CD4-positive, alpha-beta T cell (primary cell): Measurements from ENCODE around the gene HAPSTR1. TPM values are rescaled to one million over a fixed set of nuclear protein-coding genes. Genes with fewer than 3 reads are reported as not detected.

Source experiments
- ATAC-seq: fragments of 200-7000 bp; cut with Tn5 transposase; one replicate; pipeline ENCODE4 v1.10.0; 2022; ENCODE audit warnings: mild to moderate bottlenecking; ENCODE audit not compliant: poor library complexity
- CTCF ChIA-PET: fragments of 350-600 bp; sonication (Branson Sonifier 250); formaldehyde crosslinking; loops from one replicate; lab custom pipeline; 2021; ENCODE audit warnings: antibody characterized with exemption, inconsistent platforms; lab: Charles Lee
- POLR2A ChIA-PET: fragments of 350-600 bp; sonication (Branson Sonifier 250); formaldehyde crosslinking; loops from one replicate; lab custom pipeline; 2021; ENCODE audit warnings: antibody characterized with exemption, inconsistent platforms; lab: Charles Lee
- DNase-seq, 14 experiments: peaks; one replicate each; pipeline ENCODE4 v3.0.0-alpha.2; 2013 to 2020; ENCODE audit warnings: mixed read lengths in 2 of 14
- H3K27ac ChIP-seq, 2 donors: one replicate each; pipeline versions ENCODE4 v1.5.1 to v1.7.0; 2013; ENCODE audit warnings: low read length in 2 of 2, low read depth in 1 of 2, mild to moderate bottlenecking in 1 of 2
- H3K27me3 ChIP-seq, 2 experiments: 1 replicate in 1 of 2; 2 replicates in 1 of 2; pipeline versions ENCODE4 v1.6.1 to v1.7.0; 2013; ENCODE audit warnings: low read length in 2 of 2, control low read depth in 1 of 2, mild to moderate bottlenecking in 1 of 2, moderate library complexity in 1 of 2; ENCODE audit not compliant: insufficient read depth in 2 of 2, control insufficient read depth in 1 of 2
- H3K36me3 ChIP-seq: one replicate; pipeline ENCODE4 v1.6.1; 2013; ENCODE audit warnings: low read length, control low read depth; ENCODE audit not compliant: insufficient read depth
- H3K4me1 ChIP-seq: one replicate; pipeline ENCODE4 v1.6.1; 2013; ENCODE audit warnings: low read length, control low read depth; ENCODE audit not compliant: insufficient read depth
- H3K4me3 ChIP-seq: one replicate; pipeline ENCODE4 v1.5.1; 2013; ENCODE audit warnings: mild to moderate bottlenecking, low read length, moderate library complexity
- H3K9me3 ChIP-seq, 2 experiments: 1 replicate in 1 of 2; 2 replicates in 1 of 2; pipeline versions ENCODE4 v1.6.1 to v1.7.0; 2013; ENCODE audit warnings: low read length in 2 of 2, mild to moderate bottlenecking in 2 of 2, control low read depth in 1 of 2, moderate library complexity in 1 of 2; ENCODE audit not compliant: control insufficient read depth in 1 of 2, insufficient read depth in 1 of 2
- H3K27ac Mint-ChIP-seq: one replicate; pipeline ENCODE4 v1.8.0; 2020; ENCODE audit warnings: mixed read lengths
- H3K27me3 Mint-ChIP-seq: one replicate; pipeline ENCODE4 v1.8.0; 2021; ENCODE audit warnings: mixed read lengths
- H3K36me3 Mint-ChIP-seq: one replicate; pipeline ENCODE4 v1.8.0; 2021; ENCODE audit warnings: low read depth, mixed read lengths
- H3K4me1 Mint-ChIP-seq: one replicate; pipeline ENCODE4 v1.8.0; 2021; ENCODE audit warnings: low read depth, mixed read lengths
- H3K4me3 Mint-ChIP-seq: one replicate; pipeline ENCODE4 v1.8.0; 2020; ENCODE audit warnings: mild to moderate bottlenecking, mixed read lengths
- H3K9me3 Mint-ChIP-seq: one replicate; pipeline ENCODE4 v1.8.0; 2020; ENCODE audit warnings: mixed read lengths
- intact Hi-C, 2 experiments: fragments of 100-400 bp; cut with DNase I in 1 of 2; cut with micrococcal nuclease in 1 of 2; formaldehyde crosslinking; loops; one replicate each; pipeline versions ENCODE4 v1.15.1 to v1.9.0; 2023 to 2025; cut with DNase I, micrococcal nuclease
- total RNA-seq, 174 experiments: library from RNA in 2 of 174; stranded (reverse) in 2 of 174; gene quantifications; one replicate each; pipeline ENCODE4 v1.2.3 and lab custom pipeline; 2021 to 2026
- TF ChIP-seq, protein P1 (sequence below): fragments of 200-600 bp; IDR thresholded peaks from one replicate; pipeline ENCODE4 v1.8.0; 2022; ENCODE audit warnings: antibody characterized with exemption, mild to moderate bottlenecking

Gene HAPSTR1
- total RNA-seq, 2 experiments from 2014 or later: 152 to 153 TPM

DNA sequence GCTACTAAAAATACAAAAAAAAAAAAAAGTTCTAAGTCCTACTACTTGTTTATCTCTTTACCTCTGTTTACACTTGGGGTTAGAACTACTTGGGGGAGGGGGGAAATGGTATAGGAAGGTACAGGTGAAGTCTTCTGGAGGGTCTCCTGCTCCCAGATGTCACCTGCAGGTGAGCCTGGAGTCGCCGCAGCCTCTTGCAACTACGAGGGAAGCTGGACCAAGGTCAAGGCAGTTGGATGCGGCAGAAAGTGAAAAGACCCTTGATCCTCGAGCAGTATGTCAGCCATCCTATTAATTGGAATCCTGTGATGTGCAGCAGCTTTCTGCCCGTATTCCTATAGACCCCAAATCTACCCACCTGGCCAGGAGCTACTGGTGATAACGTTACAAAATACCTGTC, 33.0 kb downstream of the HAPSTR1 start:
- peaks cover 41% of the 10 kb centered on the region for H3K36me3 ChIP-seq
- H3K4me1 ChIP-seq: peaks cover 42% of the 10 kb centered on the region
- peaks cover 72% of the 10 kb centered on the region for H3K4me1 Mint-ChIP-seq
- ChIA-PET CTCF (interaction anchor here (0.8 kb wide), 1 partner anchor 232 kb away, joined by 3 read pairs; no protein-coding TSS in a partner anchor), POLR2A (no interaction called here)
- no peaks in the 10 kb centered on the region for H3K27me3 ChIP-seq
- intact Hi-C loops: no loop called here
- TF ChIP-seq, protein P1, sequence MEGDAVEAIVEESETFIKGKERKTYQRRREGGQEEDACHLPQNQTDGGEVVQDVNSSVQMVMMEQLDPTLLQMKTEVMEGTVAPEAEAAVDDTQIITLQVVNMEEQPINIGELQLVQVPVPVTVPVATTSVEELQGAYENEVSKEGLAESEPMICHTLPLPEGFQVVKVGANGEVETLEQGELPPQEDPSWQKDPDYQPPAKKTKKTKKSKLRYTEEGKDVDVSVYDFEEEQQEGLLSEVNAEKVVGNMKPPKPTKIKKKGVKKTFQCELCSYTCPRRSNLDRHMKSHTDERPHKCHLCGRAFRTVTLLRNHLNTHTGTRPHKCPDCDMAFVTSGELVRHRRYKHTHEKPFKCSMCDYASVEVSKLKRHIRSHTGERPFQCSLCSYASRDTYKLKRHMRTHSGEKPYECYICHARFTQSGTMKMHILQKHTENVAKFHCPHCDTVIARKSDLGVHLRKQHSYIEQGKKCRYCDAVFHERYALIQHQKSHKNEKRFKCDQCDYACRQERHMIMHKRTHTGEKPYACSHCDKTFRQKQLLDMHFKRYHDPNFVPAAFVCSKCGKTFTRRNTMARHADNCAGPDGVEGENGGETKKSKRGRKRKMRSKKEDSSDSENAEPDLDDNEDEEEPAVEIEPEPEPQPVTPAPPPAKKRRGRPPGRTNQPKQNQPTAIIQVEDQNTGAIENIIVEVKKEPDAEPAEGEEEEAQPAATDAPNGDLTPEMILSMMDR: no peak
- DNase-seq: no peak
- no peaks in the 10 kb centered on the region for H3K9me3 Mint-ChIP-seq
- H3K9me3 ChIP-seq: no peaks in the 10 kb centered on the region
- H3K27ac ChIP-seq: peak overlapping the region in 1 of 2 donors; percentile 33
- peaks cover 47% of the 10 kb centered on the region for H3K36me3 Mint-ChIP-seq
- H3K27ac Mint-ChIP-seq: peak overlapping the region; percentile 75
- H3K4me3 Mint-ChIP-seq: no peak overlapping the region
- no peaks in the 10 kb centered on the region for H3K27me3 Mint-ChIP-seq
- H3K4me3 ChIP-seq: no peak overlapping the region
- ATAC-seq: no peak

DNA sequence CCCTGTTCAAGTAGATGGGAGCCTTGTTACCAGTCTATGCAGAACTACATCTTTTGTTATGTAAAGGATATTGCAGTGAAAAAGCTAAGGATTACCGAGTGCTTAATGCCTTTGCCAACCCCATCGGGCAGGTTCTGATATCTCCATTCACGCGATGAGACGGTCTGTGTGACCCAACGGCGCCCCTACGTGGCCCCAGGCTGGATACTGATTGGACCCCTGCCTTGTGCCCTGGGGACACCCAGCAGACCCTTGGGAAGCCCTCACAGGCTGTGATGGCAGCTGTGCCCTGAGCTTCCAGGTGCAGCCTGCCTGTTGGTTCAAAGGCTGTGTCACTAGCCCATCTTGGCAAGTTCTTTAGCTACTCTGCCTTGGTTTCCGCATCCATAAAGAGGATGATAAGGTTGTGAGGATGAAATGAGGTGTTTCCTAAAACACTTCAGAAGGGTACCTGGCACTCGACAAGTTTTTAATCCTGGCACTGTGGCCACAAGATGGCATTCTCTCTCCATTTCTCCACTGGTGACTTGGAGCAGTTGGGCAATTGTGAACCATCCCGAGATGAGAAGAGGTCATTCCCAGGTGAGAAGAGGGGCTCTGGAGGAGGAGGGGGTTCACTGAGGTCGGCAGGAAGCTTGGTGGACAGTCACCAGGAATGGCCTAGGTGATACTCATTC, 33.6 kb downstream of the HAPSTR1 start:
- H3K4me3 Mint-ChIP-seq: no peak overlapping the region
- peaks cover 42% of the 10 kb centered on the region for H3K4me1 ChIP-seq
- ATAC-seq: no peak
- H3K4me1 Mint-ChIP-seq: peaks cover 67% of the 10 kb centered on the region
- intact Hi-C loops: loop anchor here in 1 of 2 experiments (5.0 kb wide), 1 partner anchor 33 kb away; the partner anchor contains the start of gene HAPSTR1
- H3K36me3 Mint-ChIP-seq: peaks cover 43% of the 10 kb centered on the region
- peaks cover 35% of the 10 kb centered on the region for H3K36me3 ChIP-seq
- no peaks in the 10 kb centered on the region for H3K27me3 Mint-ChIP-seq
- H3K9me3 ChIP-seq: no peaks in the 10 kb centered on the region
- H3K4me3 ChIP-seq: no peak overlapping the region
- H3K27ac Mint-ChIP-seq: peak overlapping the region; percentile 75
- ChIA-PET CTCF (interaction anchor here (0.8 kb wide), 1 partner anchor 233 kb away, joined by 3 read pairs; no protein-coding TSS in a partner anchor), POLR2A (no interaction called here)
- peak overlapping the region in 1 of 2 donors; percentile 43 for H3K27ac ChIP-seq
- TF ChIP-seq, protein P1: no peak
- no peaks in the 10 kb centered on the region for H3K27me3 ChIP-seq
- no peaks in the 10 kb centered on the region for H3K9me3 Mint-ChIP-seq
- DNase-seq: no peak

DNA sequence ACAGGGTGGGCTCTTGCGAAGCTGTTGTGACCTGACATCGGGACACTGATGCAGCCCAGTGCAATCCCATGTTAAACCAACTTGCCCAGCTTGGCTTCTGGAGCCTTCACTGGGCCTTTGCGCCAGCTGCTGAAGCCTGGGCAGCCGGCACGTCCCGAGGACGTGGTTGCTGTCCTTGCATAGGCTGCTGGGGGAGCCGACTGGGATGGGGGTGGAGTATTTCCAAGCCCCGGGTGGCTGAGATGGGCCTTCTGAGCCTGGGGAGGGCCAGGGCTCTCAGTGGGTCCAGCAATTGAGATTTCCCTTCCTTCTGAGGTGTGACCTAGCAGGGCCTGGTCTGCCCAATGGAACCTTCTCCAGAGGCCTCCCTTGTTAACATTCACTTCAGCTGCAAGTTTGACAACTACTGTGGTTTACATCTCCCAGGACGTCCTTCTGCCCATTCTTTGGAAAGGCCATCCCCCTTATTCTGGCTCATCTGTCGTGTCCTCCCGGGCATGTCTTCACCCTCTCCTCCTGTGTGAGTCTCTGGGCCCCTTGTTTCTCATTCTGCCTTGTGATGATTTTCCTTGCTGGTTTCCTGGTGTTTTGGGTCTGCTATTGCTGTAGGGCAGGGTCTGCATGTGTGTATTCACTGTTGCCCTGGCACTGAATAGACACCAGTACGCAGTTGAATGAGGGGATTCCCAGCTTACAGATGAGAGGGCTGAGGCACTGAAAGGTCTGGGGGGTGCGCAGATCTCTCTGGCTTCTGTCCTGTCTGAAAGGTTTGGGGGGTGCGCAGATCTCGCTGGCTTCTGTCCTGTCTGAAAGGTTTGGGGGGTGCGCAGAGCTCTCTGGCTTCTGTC, 34.4 kb downstream of the HAPSTR1 start:
- no peaks in the 10 kb centered on the region for H3K9me3 Mint-ChIP-seq
- POLR2A ChIA-PET: no interaction called here
- no peaks in the 10 kb centered on the region for H3K27me3 Mint-ChIP-seq
- Histone ChIP-seq H3K27me3 (no peaks in the 10 kb centered on the region), H3K36me3 (peaks cover 28% of the 10 kb centered on the region), H3K4me3 (no peak overlapping the region), H3K4me1 (peaks cover 42% of the 10 kb centered on the region), H3K9me3 (no peaks in the 10 kb centered on the region), H3K27ac (peak overlapping the region in 1 of 2 donors; percentile 18)
- intact Hi-C loops: loop anchor here in 1 of 2 experiments (5.0 kb wide), 1 partner anchor 34 kb away; the partner anchor contains the start of gene HAPSTR1
- H3K36me3 Mint-ChIP-seq: peaks cover 39% of the 10 kb centered on the region
- TF ChIP-seq, protein P1: no peak
- ATAC-seq (peak; percentile 18), DNase-seq (peak in 2 of 14 experiments; percentile 39 to 54)
- peak overlapping the region; percentile 90 for H3K27ac Mint-ChIP-seq
- CTCF ChIA-PET: interaction anchor here (0.5 to 3.0 kb wide), 3 partner anchors 13 to 117 kb away, joined by 3 to 13 read pairs (median 4); no protein-coding TSS in a partner anchor
- H3K4me1 Mint-ChIP-seq: peaks cover 63% of the 10 kb centered on the region
- H3K4me3 Mint-ChIP-seq: no peak overlapping the region
